GM15510 (cell line): ENCODE results near the gene PCDHGB3.

Experiments used
- POLR2A ChIP-seq: IDR thresholded peaks from 3 replicates; pipeline ENCODE4 v1.6.1; 2011; ENCODE audit warnings: borderline replicate concordance; ENCODE audit not compliant: insufficient read length; ENCODE audit errors: extremely low read depth

PCDHGB3 gene

GRCh38 chr5:141354900-141355469 lies 15.1 kb upstream of the PCDHGB3 start, which contains the start of gene PCDHGA4:
PCDHGA4 (plus strand) TSS chr5:141355021; CDS start chr5:141355108, 87 bp downstream.
- TF ChIP-seq POLR2A, result no peak

GRCh38 chr5:141355641-141356040 lies 14.4 kb upstream of the PCDHGB3 start:
- no peak for TF ChIP-seq POLR2A

- TF ChIP-seq POLR2A, result no peak
These were observed 13.9 kb upstream of the PCDHGB3 start for GRCh38 chr5:141356133-141356532.

GRCh38 chr5:141356950-141357349 lies 13.1 kb upstream of the PCDHGB3 start:
- TF ChIP-seq POLR2A, result no peak

GRCh38 chr5:141359790-141360426 lies 10.1 kb upstream of the PCDHGB3 start, which contains the start of gene PCDHGB2:
PCDHGB2 (plus strand) TSS chr5:141359994; CDS start chr5:141360136, 142 bp downstream.
- TF ChIP-seq POLR2A, result no peak

- TF ChIP-seq POLR2A, result no peak
These were observed 9.4 kb upstream of the PCDHGB3 start for GRCh38 chr5:141360685-141361084.

- no peak for TF ChIP-seq POLR2A
These were observed 7.3 kb upstream of the PCDHGB3 start for GRCh38 chr5:141362719-141363118.

GRCh38 chr5:141363952-141364660 lies 5.9 kb upstream of the PCDHGB3 start, which contains the start of gene PCDHGA5:
PCDHGA5 (plus strand) TSS chr5:141364162; CDS start chr5:141364331, 169 bp downstream.
- no peak for TF ChIP-seq POLR2A

GRCh38 chr5:141366016-141366896 lies 3.8 kb upstream of the PCDHGB3 start:
- TF ChIP-seq POLR2A, result no peak

- TF ChIP-seq POLR2A, result no peak
These were observed 1.8 kb downstream of the PCDHGB3 start for GRCh38 chr5:141371572-141372475.

GRCh38 chr5:141373673-141374317 lies 3.8 kb downstream of the PCDHGB3 start, which contains the start of gene PCDHGA6:
PCDHGA6 (plus strand) TSS chr5:141373891; CDS start chr5:141374084, 193 bp downstream.
- TF ChIP-seq POLR2A, result no peak

GRCh38 chr5:141374627-141375026 lies 4.6 kb downstream of the PCDHGB3 start:
- no peak for TF ChIP-seq POLR2A
